RWPE2 (cell line): ENCODE measurements around the gene ATN1.
A peak's percentile ranks its signal among the peaks of the same experiment; 100 is the strongest.

Source experiments
- ATAC-seq: fragments of 200-7000 bp; cut with Tn5 transposase; 3 replicates; pipeline ENCODE4 v1.9.1; 2021; ENCODE audit warnings: low read depth
- DNase-seq: peaks from one replicate; pipeline ENCODE4 v3.0.0-alpha.2; 2020; ENCODE audit warnings: low spot score
- H3K27ac ChIP-seq: fragments of 450-650 bp; 2 replicates; pipeline ENCODE4 v1.5.1; 2017; ENCODE audit warnings: mild to moderate bottlenecking; ENCODE audit not compliant: poor library complexity, severe bottlenecking
- H3K27me3 ChIP-seq: fragments of 250-450 bp; sonication (Bioruptor Pico); 2 replicates; pipeline ENCODE4 v1.5.1; 2021; ENCODE audit warnings: mild to moderate bottlenecking, moderate library complexity; ENCODE audit not compliant: insufficient read depth, poor library complexity, severe bottlenecking
- H3K36me3 ChIP-seq: fragments of 250-450 bp; sonication (Bioruptor Pico); 2 replicates; pipeline ENCODE4 v1.5.1; 2020; ENCODE audit warnings: low read depth, mild to moderate bottlenecking, moderate library complexity
- H3K4me1 ChIP-seq: fragments of 250-450 bp; sonication (Bioruptor Pico); 2 replicates; pipeline ENCODE4 v1.5.1; 2021; ENCODE audit warnings: mild to moderate bottlenecking, moderate library complexity; ENCODE audit not compliant: insufficient read depth, poor library complexity, severe bottlenecking
- H3K4me3 ChIP-seq: fragments of 250-450 bp; sonication (Bioruptor Pico); 2 replicates; pipeline ENCODE4 v1.5.1; 2021; ENCODE audit warnings: mild to moderate bottlenecking, moderate library complexity; ENCODE audit not compliant: severe bottlenecking
- H3K9me3 ChIP-seq: fragments of 250-450 bp; sonication (Bioruptor Pico); 2 replicates; pipeline ENCODE4 v1.5.1; 2021; ENCODE audit warnings: mild to moderate bottlenecking, moderate library complexity; ENCODE audit not compliant: severe bottlenecking
- TF ChIP-seq, protein P1 (sequence below): fragments of 450-650 bp; IDR thresholded peaks from one replicate; pipeline ENCODE4 v1.5.1; 2017; ENCODE audit warnings: mild to moderate bottlenecking, moderate library complexity; ENCODE audit not compliant: poor library complexity, severe bottlenecking

ATN1 gene

DNA sequence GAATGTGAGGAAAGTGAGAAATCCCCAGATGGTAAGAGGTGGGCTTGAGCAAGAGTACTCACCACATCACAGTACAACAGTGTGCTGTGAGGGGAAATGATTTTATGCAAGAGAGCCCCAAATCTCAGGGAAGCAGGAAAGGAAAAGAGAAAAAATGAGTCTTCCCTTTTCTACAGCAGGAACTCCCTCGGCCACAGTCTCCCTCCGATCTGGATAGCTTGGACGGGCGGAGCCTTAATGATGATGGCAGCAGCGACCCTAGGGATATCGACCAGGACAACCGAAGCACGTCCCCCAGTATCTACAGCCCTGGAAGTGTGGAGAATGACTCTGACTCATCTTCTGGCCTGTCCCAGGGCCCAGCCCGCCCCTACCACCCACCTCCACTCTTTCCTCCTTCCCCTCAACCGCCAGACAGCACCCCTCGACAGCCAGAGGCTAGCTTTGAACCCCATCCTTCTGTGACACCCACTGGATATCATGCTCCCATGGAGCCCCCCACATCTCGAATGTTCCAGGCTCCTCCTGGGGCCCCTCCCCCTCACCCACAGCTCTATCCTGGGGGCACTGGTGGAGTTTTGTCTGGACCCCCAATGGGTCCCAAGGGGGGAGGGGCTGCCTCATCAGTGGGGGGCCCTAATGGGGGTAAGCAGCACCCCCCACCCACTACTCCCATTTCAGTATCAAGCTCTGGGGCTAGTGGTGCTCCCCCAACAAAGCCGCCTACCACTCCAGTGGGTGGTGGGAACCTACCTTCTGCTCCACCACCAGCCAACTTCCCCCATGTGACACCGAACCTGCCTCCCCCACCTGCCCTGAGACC is 7.8 kb downstream of the ATN1 start:
- peaks cover 44% of the 10 kb centered on the region for H3K36me3 ChIP-seq
- no peaks in the 10 kb centered on the region for H3K27me3 ChIP-seq
- H3K4me1 ChIP-seq, result peaks cover 6% of the 10 kb centered on the region
- peak overlapping the region; percentile 38 for H3K27ac ChIP-seq
- DNase-seq (no peak), ATAC-seq (no peak)
- no peak overlapping the region for H3K4me3 ChIP-seq
- no peaks in the 10 kb centered on the region for H3K9me3 ChIP-seq
- TF ChIP-seq, protein P1, sequence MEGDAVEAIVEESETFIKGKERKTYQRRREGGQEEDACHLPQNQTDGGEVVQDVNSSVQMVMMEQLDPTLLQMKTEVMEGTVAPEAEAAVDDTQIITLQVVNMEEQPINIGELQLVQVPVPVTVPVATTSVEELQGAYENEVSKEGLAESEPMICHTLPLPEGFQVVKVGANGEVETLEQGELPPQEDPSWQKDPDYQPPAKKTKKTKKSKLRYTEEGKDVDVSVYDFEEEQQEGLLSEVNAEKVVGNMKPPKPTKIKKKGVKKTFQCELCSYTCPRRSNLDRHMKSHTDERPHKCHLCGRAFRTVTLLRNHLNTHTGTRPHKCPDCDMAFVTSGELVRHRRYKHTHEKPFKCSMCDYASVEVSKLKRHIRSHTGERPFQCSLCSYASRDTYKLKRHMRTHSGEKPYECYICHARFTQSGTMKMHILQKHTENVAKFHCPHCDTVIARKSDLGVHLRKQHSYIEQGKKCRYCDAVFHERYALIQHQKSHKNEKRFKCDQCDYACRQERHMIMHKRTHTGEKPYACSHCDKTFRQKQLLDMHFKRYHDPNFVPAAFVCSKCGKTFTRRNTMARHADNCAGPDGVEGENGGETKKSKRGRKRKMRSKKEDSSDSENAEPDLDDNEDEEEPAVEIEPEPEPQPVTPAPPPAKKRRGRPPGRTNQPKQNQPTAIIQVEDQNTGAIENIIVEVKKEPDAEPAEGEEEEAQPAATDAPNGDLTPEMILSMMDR, result no peak

- DNase-seq, result no peak
- H3K4me3 ChIP-seq, result no peak overlapping the region
- H3K27ac ChIP-seq, result no peak overlapping the region
- H3K27me3 ChIP-seq, result no peaks in the 10 kb centered on the region
- peaks cover 3% of the 10 kb centered on the region for H3K4me1 ChIP-seq
- no peak for ATAC-seq
- no peaks in the 10 kb centered on the region for H3K9me3 ChIP-seq
- TF ChIP-seq, protein P1, result no peak
- H3K36me3 ChIP-seq, result peaks cover 43% of the 10 kb centered on the region
Measured at GRCh38 chr12:6936194-6936635, 8.5 kb downstream of the ATN1 start.

DNA sequence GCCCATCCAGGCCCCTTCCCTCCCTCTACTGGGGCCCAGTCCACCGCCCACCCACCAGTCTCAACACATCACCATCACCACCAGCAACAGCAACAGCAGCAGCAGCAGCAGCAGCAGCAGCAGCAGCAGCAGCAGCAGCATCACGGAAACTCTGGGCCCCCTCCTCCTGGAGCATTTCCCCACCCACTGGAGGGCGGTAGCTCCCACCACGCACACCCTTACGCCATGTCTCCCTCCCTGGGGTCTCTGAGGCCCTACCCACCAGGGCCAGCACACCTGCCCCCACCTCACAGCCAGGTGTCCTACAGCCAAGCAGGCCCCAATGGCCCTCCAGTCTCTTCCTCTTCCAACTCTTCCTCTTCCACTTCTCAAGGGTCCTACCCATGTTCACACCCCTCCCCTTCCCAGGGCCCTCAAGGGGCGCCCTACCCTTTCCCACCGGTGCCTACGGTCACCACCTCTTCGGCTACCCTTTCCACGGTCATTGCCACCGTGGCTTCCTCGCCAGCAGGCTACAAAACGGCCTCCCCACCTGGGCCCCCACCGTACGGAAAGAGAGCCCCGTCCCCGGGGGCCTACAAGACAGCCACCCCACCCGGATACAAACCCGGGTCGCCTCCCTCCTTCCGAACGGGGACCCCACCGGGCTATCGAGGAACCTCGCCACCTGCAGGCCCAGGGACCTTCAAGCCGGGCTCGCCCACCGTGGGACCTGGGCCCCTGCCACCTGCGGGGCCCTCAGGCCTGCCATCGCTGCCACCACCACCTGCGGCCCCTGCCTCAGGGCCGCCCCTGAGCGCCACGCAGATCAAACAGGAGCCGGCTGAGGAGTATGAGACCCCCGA is 9.1 kb downstream of the ATN1 start:
- Histone ChIP-seq H3K4me1 (peaks cover 3% of the 10 kb centered on the region), H3K27me3 (no peaks in the 10 kb centered on the region), H3K9me3 (no peaks in the 10 kb centered on the region), H3K36me3 (peaks cover 43% of the 10 kb centered on the region), H3K27ac (peak overlapping the region; percentile 55), H3K4me3 (no peak overlapping the region)
- DNase-seq (no peak), ATAC-seq (no peak)
- TF ChIP-seq, protein P1, result no peak

DNA sequence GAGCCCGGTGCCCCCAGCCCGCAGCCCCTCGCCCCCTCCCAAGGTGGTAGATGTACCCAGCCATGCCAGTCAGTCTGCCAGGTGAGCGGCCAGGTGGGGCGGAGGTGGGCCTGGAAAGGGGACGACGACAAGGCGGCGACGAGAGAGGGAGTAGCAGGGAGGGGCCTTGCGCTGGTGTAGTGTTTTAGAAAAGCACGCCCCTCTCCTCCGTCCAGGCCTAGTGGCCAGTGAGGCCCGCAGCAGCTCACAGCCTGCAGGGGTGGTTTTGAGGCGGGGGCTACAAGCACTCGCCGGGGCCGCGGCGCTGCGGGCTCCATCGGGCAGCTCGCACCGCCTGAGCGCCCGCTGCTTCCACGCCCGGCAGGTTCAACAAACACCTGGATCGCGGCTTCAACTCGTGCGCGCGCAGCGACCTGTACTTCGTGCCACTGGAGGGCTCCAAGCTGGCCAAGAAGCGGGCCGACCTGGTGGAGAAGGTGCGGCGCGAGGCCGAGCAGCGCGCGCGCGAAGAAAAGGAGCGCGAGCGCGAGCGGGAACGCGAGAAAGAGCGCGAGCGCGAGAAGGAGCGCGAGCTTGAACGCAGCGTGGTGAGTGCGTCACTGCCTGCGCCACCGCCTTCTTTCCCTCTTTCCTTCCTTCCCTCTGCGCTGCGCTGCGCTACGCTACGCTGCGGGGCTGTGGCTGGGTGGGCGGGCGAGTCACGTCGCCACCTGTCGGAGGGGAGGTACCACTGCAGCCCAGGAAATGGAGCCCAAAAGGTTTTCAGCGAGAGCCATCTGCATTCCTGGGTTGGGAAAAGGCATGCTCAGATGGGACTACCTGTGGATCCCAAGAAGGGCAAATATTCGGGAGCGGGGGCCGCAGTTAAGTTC is 10.0 kb downstream of the ATN1 start:
- no peaks in the 10 kb centered on the region for H3K9me3 ChIP-seq
- peak overlapping the region; percentile 31 for H3K4me3 ChIP-seq
- peak; percentile 85 for ATAC-seq
- H3K36me3 ChIP-seq, result peaks cover 43% of the 10 kb centered on the region
- H3K27me3 ChIP-seq, result no peaks in the 10 kb centered on the region
- DNase-seq, result peak; percentile 91
- TF ChIP-seq, protein P1, result peak; percentile 97
- peak overlapping the region; percentile 55 for H3K27ac ChIP-seq
- peaks cover 3% of the 10 kb centered on the region for H3K4me1 ChIP-seq
